Upper lobe of left lung (tissue), 4 donors: ENCODE measurements around the gene CMIP.

Experiments used
- EP300 ChIP-seq, 4 donors: sonication (generic); formaldehyde crosslinking; IDR thresholded peaks; one replicate each; pipeline ENCODE4 v1.5.1; 2017; ENCODE audit warnings: antibody characterized with exemption in 4 of 4, control low read depth in 2 of 4
- POLR2A ChIP-seq, 4 donors: fragments of 450-650 bp; IDR thresholded peaks; one replicate each; pipeline ENCODE4 v1.5.1; 2016 to 2017; ENCODE audit warnings: antibody characterized with exemption in 4 of 4, mild to moderate bottlenecking in 2 of 4
- POLR2AphosphoS5 ChIP-seq, 2 donors: sonication (generic); formaldehyde crosslinking; IDR thresholded peaks; one replicate each; pipeline ENCODE4 v1.5.1; 2017; ENCODE audit warnings: antibody characterized with exemption in 2 of 2
- TF ChIP-seq, protein P1 (sequence below), 6 experiments: fragments of 450-650 bp in 4 of 6; fragments of 200-600 bp in 2 of 6; sonication (generic) in 2 of 6; IDR thresholded peaks; one replicate each; pipeline ENCODE4 v1.5.1; 2016 to 2019; ENCODE audit warnings: antibody characterized with exemption in 6 of 6

DNA sequence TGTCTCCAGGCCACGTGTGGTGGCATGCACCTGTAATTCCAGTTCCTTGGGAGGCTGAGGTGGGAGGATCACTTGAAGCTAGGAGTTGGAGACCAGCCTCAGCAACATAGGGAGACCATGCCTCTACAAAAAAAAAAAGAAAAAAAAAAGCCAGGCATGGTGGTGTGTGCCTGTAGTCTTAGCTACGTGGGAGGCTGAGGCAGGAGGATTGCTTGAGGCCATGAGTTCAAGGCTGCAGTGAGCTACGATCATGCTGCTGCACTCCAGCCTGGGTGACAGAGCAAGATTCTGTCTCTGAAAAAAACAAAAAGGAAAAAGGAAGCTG is 103.9 kb downstream of the CMIP start:
- TF ChIP-seq POLR2A (IDR thresholded peaks at IDR 0.05) (no peak), EP300 (IDR thresholded peaks at IDR 0.05) (no peak), POLR2AphosphoS5 (IDR thresholded peaks at IDR 0.05) (no peak)
- TF ChIP-seq, protein P1, sequence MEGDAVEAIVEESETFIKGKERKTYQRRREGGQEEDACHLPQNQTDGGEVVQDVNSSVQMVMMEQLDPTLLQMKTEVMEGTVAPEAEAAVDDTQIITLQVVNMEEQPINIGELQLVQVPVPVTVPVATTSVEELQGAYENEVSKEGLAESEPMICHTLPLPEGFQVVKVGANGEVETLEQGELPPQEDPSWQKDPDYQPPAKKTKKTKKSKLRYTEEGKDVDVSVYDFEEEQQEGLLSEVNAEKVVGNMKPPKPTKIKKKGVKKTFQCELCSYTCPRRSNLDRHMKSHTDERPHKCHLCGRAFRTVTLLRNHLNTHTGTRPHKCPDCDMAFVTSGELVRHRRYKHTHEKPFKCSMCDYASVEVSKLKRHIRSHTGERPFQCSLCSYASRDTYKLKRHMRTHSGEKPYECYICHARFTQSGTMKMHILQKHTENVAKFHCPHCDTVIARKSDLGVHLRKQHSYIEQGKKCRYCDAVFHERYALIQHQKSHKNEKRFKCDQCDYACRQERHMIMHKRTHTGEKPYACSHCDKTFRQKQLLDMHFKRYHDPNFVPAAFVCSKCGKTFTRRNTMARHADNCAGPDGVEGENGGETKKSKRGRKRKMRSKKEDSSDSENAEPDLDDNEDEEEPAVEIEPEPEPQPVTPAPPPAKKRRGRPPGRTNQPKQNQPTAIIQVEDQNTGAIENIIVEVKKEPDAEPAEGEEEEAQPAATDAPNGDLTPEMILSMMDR (IDR thresholded peaks at IDR 0.05), result no peak
